A673 (cell line): ENCODE measurements around the gene EHD1. TPM values are rescaled to one million over a fixed set of nuclear protein-coding genes. Genes with fewer than 3 reads are reported as not detected.

ENCODE experiments used
- BruUV-seq: library from RNA; stranded (reverse); fragments of 400-500 nt; replicated peaks from 2 replicates; lab custom pipeline; 2021; lab: Mats Ljungman, UMichigan
- CTCF ChIA-PET: fragments of 300-600 bp; sonication (Branson Sonifier 250); formaldehyde crosslinking; loops from one replicate; lab custom pipeline; 2022; ENCODE audit warnings: antibody characterized with exemption; lab: Charles Lee
- POLR2A ChIA-PET: fragments of 300-600 bp; sonication (Branson Sonifier 250); formaldehyde crosslinking; loops from one replicate; lab custom pipeline; 2022; ENCODE audit warnings: antibody characterized with exemption; ENCODE audit not compliant: low non-redundant PET; lab: Charles Lee
- DNase-seq: peaks from one replicate; pipeline ENCODE4 v3.0.0-alpha.2; 2015; ENCODE audit warnings: low spot score
- H3K27ac ChIP-seq: fragments of 200-600 bp; sonication (generic); 2 replicates; pipeline ENCODE4 v1.5.1; 2016; ENCODE audit warnings: mixed run types, low read depth, mild to moderate bottlenecking, mixed read lengths, antibody characterized with exemption, low read length; ENCODE audit not compliant: poor library complexity, severe bottlenecking
- H3K27me3 ChIP-seq: fragments of 200-600 bp; sonication (generic); replicated peaks from 2 replicates; pipeline ENCODE4 v1.6.1; 2017; ENCODE audit warnings: mixed run types, low read depth, mild to moderate bottlenecking, mixed read lengths, antibody characterized with exemption, low read length; ENCODE audit not compliant: insufficient read depth, poor library complexity
- H3K36me3 ChIP-seq: fragments of 200-600 bp; sonication (generic); 2 replicates; pipeline ENCODE4 v1.6.1; 2016; ENCODE audit warnings: mixed run types, mild to moderate bottlenecking, mixed read lengths, antibody characterized with exemption, low read length; ENCODE audit not compliant: insufficient read depth, poor library complexity, severe bottlenecking
- H3K4me1 ChIP-seq: fragments of 200-600 bp; sonication (generic); 2 replicates; pipeline ENCODE4 v1.6.1; 2017; ENCODE audit warnings: mixed run types, mild to moderate bottlenecking, mixed read lengths, antibody characterized with exemption, low read length; ENCODE audit not compliant: insufficient read depth, poor library complexity, severe bottlenecking
- H3K4me3 ChIP-seq: fragments of 200-600 bp; sonication (generic); 2 replicates; pipeline ENCODE4 v1.5.1; 2016; ENCODE audit warnings: low read depth, mixed run types, mild to moderate bottlenecking, mixed read lengths, low read length; ENCODE audit not compliant: poor library complexity, severe bottlenecking
- H3K9me3 ChIP-seq: fragments of 200-600 bp; sonication (generic); 2 replicates; pipeline ENCODE4 v1.6.1; 2016; ENCODE audit warnings: mixed run types, low read depth, mild to moderate bottlenecking, mixed read lengths, antibody characterized with exemption, low read length; ENCODE audit not compliant: poor library complexity, severe bottlenecking
- CTCF ChIP-seq: fragments of 300-800, 200-600 bp; sonication (generic); conservative IDR thresholded peaks from 2 replicates; pipeline ENCODE4 v1.5.1; 2017; ENCODE audit warnings: low read depth, mild to moderate bottlenecking, antibody characterized with exemption, low read length, moderate library complexity, mixed read lengths
- EZH2 ChIP-seq: fragments of 200-600 bp; sonication (generic); IDR thresholded peaks from 2 replicates; pipeline ENCODE4 v1.6.1; 2017; ENCODE audit warnings: borderline replicate concordance, low read depth, mild to moderate bottlenecking, mixed read lengths, antibody characterized with exemption, low read length; ENCODE audit not compliant: poor library complexity, severe bottlenecking
- intact Hi-C: fragments of 100-400 bp; cut with micrococcal nuclease; formaldehyde crosslinking; loops from one replicate; pipeline ENCODE4 v1.10.0; 2022; ENCODE audit not compliant: unreplicated experiment
- total RNA-seq: library from RNA; stranded (reverse); gene quantifications from 2 replicates; pipeline ENCODE4 v1.2.3, GENCODE V29; 2021

Gene EHD1
- total RNA-seq, 1 experiment from 2014 or later: 63.1 TPM

- intact Hi-C loops: loop anchor here (1.0 kb wide), 1 partner anchor 31 kb away; no protein-coding TSS in a partner anchor
- H3K27ac ChIP-seq: peak overlapping the region; percentile 68
Measured at GRCh38 chr11:64878223-64878493, 263 bp downstream of the EHD1 start.

GRCh38 chr11:64877390-64878222, 815 bp downstream of the EHD1 start:
- ChIA-PET CTCF (interaction anchor here (0.7 to 2.1 kb wide), 3 partner anchors 8 to 13 kb away, joined by 3 to 8 read pairs (median 3); no protein-coding TSS in a partner anchor), POLR2A (interaction anchor here (0.5 kb wide), 1 partner anchor 434 kb away, joined by 8 read pairs; no protein-coding TSS in a partner anchor)
- peak overlapping the region; percentile 79 for H3K4me3 ChIP-seq
- H3K27ac ChIP-seq: peak overlapping the region; percentile 68
- H3K4me1 ChIP-seq: peaks cover 17% of the 10 kb centered on the region
- no TSS peak for BruUV-seq
- TF ChIP-seq CTCF (no peak), EZH2 (no peak)
- H3K9me3 ChIP-seq: no peaks in the 10 kb centered on the region
- peaks cover 8% of the 10 kb centered on the region for H3K36me3 ChIP-seq
- H3K27me3 ChIP-seq: no peaks in the 10 kb centered on the region
- no peak for DNase-seq
- intact Hi-C loops: loop anchor here (1.0 kb wide), 1 partner anchor 30 kb away; no protein-coding TSS in a partner anchor

More at GRCh38 chr11:64878223-64878493, 263 bp downstream of the EHD1 start:
- ChIA-PET POLR2A (interaction anchor here (0.5 kb wide), 1 partner anchor 434 kb away, joined by 8 read pairs; no protein-coding TSS in a partner anchor), CTCF (interaction anchor here (0.7 to 2.1 kb wide), 3 partner anchors 9 to 13 kb away, joined by 3 to 8 read pairs (median 3); no protein-coding TSS in a partner anchor)
- no peak for TF ChIP-seq CTCF
- TF ChIP-seq EZH2: no peak
- H3K9me3 ChIP-seq: no peaks in the 10 kb centered on the region
- BruUV-seq: no TSS peak
- H3K36me3 ChIP-seq: peaks cover 4% of the 10 kb centered on the region
- H3K4me3 ChIP-seq: peak overlapping the region; percentile 79
- H3K4me1 ChIP-seq: peaks cover 17% of the 10 kb centered on the region
- H3K27me3 ChIP-seq: no peaks in the 10 kb centered on the region
- DNase-seq: no peak

- Histone ChIP-seq H3K4me3 (peak overlapping the region; percentile 79), H3K27me3 (no peaks in the 10 kb centered on the region), H3K4me1 (peaks cover 17% of the 10 kb centered on the region), H3K36me3 (peaks cover 13% of the 10 kb centered on the region), H3K27ac (no peak overlapping the region), H3K9me3 (no peaks in the 10 kb centered on the region)
- CTCF ChIA-PET: interaction anchor here (2.1 kb wide), 1 partner anchor 11 kb away, joined by 8 read pairs; no protein-coding TSS in a partner anchor
- BruUV-seq: TSS peak; percentile 31
- intact Hi-C loops: no loop called here
- TF ChIP-seq CTCF: no peak
- no peak for TF ChIP-seq EZH2
- DNase-seq: no peak
- POLR2A ChIA-PET: no interaction called here
Measured at GRCh38 chr11:64876835-64877341, 1.5 kb downstream of the EHD1 start.
